SK-N-MC (cell line): ENCODE measurements around the gene MISP3.

Source experiments
- EZH2 ChIP-seq: fragments of 200-600 bp; sonication (generic); IDR thresholded peaks from one replicate; pipeline ENCODE4 v1.6.1; 2017; ENCODE audit warnings: antibody characterized with exemption
- FOXP2 ChIP-seq: optimal IDR thresholded peaks from 2 replicates; pipeline ENCODE3; 2011; ENCODE audit warnings: mild to moderate bottlenecking, moderate library complexity; ENCODE audit not compliant: insufficient read depth; ENCODE audit errors: extremely low read length, control extremely low read depth
- POLR2AphosphoS5 ChIP-seq: IDR thresholded peaks from 2 replicates; pipeline ENCODE4 v1.6.1; 2012; ENCODE audit warnings: mild to moderate bottlenecking, low read depth, low read length, borderline replicate concordance

DNA sequence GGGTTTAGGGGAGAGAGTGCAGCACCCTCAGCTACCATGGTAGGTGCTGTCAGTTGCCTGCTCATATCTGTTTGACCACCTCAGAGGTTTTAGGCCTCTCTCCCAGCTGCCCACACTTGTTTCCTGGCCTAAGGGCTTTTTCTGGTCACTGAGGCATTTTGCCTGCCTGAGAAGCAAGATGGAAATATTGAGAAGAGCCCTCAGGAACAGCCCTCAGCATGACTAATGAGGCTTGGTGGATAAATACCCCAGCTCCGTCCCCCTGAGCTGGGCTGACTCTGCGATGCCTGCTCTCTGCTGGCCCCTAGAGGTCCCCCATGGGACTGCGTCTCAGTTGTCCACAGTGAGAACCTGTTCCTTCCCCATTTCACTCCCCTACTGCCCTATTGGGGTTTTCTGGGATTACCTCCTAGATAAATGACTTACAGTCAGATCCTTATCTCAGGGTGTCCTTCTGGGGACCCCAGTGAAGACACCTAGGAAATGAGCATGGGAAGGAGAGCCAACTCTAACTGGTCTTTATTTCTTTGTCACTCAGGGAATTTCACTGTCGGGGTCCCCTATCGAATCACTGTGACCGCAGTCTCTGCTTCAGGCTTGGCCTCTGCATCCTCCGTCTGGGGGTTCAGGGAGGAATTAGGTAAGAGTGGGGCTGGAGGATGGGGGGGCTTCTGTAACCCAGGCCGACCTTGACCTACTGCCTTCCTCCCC is 24.0 kb upstream of the MISP3 start:
- TF ChIP-seq EZH2 (no peak), POLR2AphosphoS5 (no peak), FOXP2 (no peak)
